GM13976 (cell line): Measurements from ENCODE around the gene KRT73.

Source experiments
- DNase-seq: peaks from one replicate; pipeline ENCODE4 v3.0.0; 2012; ENCODE audit warnings: low spot score
- in situ Hi-C: fragments of 300-500 bp; cut with MboI; formaldehyde crosslinking; loops from one replicate; pipeline ENCODE4 v1.12.0; 2022; ENCODE audit warnings: low sequenced_read_pairs, mixed read lengths, inconsistent platforms; ENCODE audit not compliant: unreplicated experiment
- TF ChIP-seq, protein P1 (sequence below): IDR thresholded peaks from 2 replicates; pipeline ENCODE4 v1.5.1; 2012; ENCODE audit warnings: borderline replicate concordance, mild to moderate bottlenecking; ENCODE audit not compliant: insufficient read depth; ENCODE audit errors: extremely low read depth, missing control alignments, control extremely low read depth

KRT73 gene

GRCh38 chr12:52648012-52648550, 29.7 kb upstream of the KRT73 start:
- TF ChIP-seq, protein P1, sequence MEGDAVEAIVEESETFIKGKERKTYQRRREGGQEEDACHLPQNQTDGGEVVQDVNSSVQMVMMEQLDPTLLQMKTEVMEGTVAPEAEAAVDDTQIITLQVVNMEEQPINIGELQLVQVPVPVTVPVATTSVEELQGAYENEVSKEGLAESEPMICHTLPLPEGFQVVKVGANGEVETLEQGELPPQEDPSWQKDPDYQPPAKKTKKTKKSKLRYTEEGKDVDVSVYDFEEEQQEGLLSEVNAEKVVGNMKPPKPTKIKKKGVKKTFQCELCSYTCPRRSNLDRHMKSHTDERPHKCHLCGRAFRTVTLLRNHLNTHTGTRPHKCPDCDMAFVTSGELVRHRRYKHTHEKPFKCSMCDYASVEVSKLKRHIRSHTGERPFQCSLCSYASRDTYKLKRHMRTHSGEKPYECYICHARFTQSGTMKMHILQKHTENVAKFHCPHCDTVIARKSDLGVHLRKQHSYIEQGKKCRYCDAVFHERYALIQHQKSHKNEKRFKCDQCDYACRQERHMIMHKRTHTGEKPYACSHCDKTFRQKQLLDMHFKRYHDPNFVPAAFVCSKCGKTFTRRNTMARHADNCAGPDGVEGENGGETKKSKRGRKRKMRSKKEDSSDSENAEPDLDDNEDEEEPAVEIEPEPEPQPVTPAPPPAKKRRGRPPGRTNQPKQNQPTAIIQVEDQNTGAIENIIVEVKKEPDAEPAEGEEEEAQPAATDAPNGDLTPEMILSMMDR = no peak
- in situ Hi-C loops = no loop called here
- DNase-seq = no peak

- in situ Hi-C loops = no loop called here
- DNase-seq = no peak
- TF ChIP-seq, protein P1 = no peak
Measured at GRCh38 chr12:52647601-52648000, 29.2 kb upstream of the KRT73 start.

DNA sequence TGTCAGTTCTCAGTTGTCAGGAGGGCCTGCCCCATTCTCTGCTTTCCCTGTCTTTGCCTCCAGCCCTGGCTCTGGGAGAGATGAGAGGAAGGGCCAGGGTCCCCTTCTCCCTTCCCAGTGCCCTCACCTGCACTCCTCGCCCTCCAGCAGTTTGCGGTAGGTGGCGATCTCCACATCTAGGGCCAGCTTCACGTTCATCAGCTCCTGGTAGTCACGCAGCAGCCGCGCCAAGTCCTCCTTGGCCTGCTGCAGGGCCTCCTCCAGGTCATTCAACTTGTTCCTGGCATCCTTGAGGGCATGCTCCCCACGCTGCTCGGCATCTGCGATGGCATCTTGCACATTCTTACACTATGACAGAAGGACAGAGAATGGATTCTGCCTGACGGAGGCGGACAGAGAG, 28.3 kb upstream of the KRT73 start:
- in situ Hi-C loops = no loop called here
- DNase-seq = no peak
- TF ChIP-seq, protein P1 = no peak

DNA sequence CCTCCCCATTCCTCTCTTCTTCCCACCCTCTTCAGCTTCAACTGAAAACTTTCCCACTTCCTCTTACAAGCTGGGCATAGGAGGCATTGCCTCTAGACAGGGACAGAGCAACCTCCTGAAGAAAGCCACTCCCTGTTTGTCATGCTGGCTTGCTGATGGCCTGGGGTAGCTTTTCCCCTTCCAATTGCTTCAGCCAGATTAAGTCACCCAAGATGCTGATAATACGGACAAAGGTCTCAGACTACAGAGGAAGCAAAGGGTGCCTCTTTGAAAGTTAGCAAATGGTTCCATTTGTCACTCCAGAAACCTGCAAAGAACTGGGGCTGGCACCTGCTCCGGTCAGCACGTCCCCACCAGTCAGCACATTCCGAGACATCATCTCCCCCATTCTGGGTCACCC, 27.6 kb upstream of the KRT73 start:
- DNase-seq = no peak
- in situ Hi-C loops = no loop called here
- TF ChIP-seq, protein P1 = no peak

DNA sequence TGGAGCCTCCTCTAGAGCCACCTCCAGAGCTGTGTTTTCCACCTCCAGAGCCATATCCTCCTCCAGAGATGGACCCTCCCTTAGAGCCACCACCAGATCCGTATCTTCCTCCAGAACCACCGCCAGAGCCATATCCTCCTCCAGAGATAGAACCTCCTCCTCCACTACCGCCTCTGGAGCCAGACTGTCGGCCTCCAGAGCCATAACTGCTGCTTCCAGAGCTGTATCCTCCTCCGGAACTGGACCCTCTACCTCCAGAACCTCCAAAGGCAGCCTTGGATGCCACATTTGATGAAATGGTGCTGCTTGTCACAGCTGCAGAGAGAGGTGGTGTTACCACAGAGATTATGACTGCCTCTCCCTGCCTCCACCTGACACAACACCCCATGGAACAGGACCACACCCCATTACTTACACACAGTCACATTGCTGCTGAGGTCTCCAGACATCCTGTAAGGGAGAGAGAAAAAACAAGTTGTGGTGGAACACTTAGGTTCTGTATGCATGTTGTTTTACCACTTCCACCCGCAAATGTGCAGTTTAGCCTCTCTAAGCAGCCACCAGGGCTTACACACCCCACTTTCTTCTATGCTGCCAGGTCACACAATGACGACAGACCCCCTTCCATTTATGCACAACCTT, 26.9 kb upstream of the KRT73 start:
- in situ Hi-C loops = no loop called here
- no peak for DNase-seq
- TF ChIP-seq, protein P1 = no peak

- in situ Hi-C loops = no loop called here
- TF ChIP-seq, protein P1 = no peak
- no peak for DNase-seq
Measured at GRCh38 chr12:52644078-52644415, 25.7 kb upstream of the KRT73 start.
